ENCODE data around the gene LRRC4C.

- TF ChIP-seq MYC (IDR thresholded peaks at IDR 0.05; ENCODE audit: low read depth, low read length) (no peak), CTCF (IDR thresholded peaks at IDR 0.05; ENCODE audit: extremely low read depth in 1 of 2, insufficient read depth in 1 of 2, low read depth in 1 of 2, low read length in 2 of 2) (no peak), EZH2 (IDR thresholded peaks at IDR 0.05; ENCODE audit: borderline replicate concordance, low read depth, low read length, severe bottlenecking) (no peak), POLR2AphosphoS5 (IDR thresholded peaks at IDR 0.05; ENCODE audit: insufficient read depth, low read depth, low read length) (no peak), POLR2A (IDR thresholded peaks at IDR 0.05; ENCODE audit: low read depth, low read length) (no peak), GATA2 (IDR thresholded peaks at IDR 0.05; ENCODE audit: insufficient read depth, insufficient read length, low read depth, low read length) (no peak), JUN (IDR thresholded peaks at IDR 0.05; ENCODE audit: borderline replicate concordance, insufficient read depth, insufficient read length, low read depth) (no peak)
- TF ChIP-seq, protein P1, sequence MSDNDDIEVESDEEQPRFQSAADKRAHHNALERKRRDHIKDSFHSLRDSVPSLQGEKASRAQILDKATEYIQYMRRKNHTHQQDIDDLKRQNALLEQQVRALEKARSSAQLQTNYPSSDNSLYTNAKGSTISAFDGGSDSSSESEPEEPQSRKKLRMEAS (IDR thresholded peaks at IDR 0.05; ENCODE audit: insufficient read depth, insufficient read length) = no peak
These were observed 1243.9 kb downstream of the LRRC4C start for GRCh38 chr11:40215556-40215955.

Measured in endothelial cell of umbilical vein (primary cell).